CD4-positive, alpha-beta T cell treated with Interferon alpha-2 for 1 hour (primary cell): ENCODE measurements around the gene SLC12A8.

Experiments
- DNase-seq, 2 donors: peaks; one replicate each; pipeline ENCODE4 v3.0.0-alpha.2; 2020 to 2022

The SLC12A8 gene

DNA sequence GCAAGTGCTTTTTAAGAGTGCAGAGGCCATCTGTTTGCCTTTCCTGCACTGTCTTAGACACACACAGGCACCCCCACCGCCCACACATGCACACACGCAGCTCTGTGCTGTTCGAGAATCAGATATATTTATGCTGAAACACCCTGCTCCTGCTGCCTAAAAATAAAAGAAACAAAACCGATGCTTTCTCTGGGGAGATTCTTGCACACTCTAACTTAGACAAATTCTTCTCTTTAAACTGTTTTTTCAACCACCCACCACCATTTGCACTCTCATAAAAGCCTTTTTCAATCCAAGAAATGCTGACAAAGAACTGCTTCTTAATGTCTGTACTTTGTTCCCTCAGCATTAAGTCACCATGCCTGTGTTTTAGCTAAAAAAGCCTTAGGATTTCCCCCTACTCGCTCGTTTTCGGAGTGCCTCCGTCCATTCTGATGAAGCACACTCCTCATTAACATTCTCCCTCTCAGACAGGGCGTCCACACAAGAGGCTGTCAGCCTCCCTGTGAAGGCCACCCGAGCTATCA lies 26.2 kb downstream of the SLC12A8 start:
- DNase-seq = no peak

DNA sequence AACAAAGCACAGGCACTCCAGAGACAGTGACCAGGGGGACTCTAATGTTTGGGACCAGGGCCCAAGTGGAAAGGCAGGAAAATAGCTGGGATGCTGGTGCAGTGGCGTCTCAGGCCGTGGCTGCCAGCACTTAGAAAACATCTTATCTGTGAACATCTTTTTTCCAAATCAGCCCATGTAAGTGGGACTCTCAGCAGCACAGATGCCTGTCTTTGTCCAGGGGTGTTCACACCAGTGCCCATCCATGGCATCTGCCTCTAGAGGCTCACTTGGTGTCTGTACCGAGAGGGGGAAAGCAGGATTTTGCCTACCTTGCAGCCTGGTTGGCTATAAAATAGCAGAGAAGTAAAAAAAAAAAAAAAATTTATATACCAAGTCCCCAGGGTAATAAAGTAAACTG lies 26.7 kb downstream of the SLC12A8 start:
- no peak for DNase-seq

DNA sequence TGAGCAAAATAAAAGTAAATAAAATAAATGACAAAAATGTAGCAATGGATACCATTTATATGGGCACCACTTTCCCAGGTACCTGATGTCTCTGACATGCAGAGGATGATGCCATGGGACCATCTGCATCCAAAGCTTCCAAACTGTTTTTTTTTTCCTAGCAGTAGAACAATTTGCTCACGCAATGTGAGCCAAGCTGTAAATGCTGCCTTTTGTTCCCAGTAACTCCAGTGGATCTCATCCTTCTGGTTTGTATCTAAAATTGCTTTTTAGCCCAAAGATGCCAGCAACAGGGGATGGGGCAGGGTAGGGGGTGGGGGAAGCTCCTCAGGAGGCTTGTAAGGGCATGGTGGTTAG lies 32.7 kb downstream of the SLC12A8 start:
- DNase-seq = no peak

DNA sequence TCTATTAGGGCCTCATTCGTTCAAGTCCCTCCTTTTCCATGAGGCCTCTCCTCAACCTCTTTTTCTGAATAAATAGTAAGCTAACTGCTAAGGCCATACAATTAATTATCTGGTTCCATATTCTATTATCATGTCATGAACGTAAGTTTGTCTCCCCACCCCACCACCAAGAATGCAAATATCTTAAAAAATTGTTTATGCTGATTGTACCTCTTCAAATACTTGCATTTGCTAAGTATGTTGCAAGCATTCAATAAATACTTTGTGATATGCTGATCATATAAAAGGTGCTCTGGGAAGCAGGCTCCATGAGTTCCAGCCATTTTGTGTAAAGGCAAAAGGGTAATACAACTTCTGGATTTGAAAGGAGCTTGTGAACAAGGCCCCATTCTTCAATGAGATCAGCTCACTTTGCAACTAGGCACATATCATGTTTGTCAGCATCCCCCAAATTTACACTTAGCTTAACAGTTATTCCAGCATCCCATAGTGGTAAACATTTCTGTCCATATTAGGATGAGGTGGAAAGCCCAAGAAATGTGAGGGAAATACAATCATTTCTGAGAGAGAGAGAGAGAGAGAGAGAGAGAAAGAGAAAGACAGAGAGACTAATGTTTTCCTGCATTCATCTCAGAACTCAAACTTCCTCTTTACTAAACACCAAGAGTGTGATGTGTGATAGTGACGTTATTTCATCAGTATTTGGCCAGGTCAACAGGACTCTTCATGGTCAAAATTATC lies 33.2 kb downstream of the SLC12A8 start:
- DNase-seq = no peak

DNA sequence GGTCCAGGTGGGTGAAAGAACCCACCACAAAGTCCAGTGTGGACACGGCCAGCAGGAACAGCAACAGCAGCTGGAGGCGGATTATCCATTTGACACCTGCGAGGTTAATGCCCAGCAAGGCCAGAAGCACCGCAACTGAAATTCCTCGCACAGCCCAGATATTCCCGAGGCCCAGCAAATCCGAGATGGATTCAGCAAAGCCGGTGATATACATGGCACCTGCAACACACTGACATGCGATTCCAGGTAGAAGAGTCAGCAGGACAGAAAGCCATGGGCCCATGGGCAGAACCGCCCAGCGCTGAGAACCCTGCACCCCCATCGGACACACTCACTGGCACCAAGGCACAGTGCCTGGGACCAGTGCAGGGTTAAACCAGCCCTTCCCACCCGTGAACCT lies 34.8 kb downstream of the SLC12A8 start:
- no peak for DNase-seq

DNA sequence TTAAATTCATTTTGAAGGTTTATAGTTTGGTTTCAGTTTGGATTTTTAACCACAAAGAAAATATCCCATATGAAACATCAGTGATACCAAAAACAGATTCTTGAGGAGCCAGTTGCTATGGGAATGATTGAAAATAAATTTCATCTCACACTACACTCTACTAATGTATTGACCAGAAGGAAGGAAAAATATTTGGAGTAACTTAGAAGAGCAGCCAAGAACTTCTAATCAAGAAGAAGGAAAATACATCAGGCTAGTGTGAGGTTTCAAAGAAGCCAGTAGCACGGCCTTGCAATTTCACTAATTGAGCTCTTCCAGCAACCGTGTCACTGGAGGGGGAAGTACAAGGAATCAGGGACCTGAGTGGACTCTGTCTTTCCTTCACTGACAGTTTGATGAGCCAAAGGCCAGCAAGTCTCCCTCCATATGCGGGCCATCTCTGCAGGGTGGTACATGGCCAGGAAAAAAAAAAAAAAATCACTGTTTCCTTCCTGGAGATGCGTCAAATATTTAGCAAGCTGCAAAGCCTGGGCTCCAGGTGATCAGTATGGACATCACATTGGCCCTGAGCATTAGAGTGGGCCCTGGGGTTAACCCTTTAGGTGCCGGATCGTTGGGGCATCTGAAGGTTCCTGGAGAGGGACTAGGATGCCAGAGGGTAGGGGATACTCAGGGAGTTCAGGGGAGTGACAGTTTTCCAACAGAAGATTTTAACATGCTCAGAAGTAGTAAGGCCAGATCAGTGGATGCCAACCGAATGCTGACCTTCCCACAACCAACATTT lies 37.1 kb downstream of the SLC12A8 start:
- no peak for DNase-seq

DNA sequence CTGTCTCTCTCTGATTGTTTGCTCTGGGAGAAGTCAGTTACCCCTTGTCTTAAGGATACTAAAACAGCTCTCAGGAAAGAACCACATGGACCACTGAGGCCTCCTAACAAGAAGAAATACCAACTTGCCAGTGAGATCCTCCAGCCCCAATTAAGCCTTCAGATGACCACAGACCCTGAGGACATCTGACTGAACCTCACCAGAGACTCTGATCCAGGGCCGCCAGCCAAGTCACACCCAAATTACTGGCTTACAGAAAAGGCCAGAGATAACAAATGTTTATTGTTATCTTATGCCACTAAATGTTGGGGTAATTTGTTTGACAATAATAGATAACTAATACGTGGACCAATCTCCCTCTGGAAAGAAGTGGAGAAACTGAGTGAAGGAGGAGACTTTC lies 40.2 kb downstream of the SLC12A8 start:
- no peak for DNase-seq

DNA sequence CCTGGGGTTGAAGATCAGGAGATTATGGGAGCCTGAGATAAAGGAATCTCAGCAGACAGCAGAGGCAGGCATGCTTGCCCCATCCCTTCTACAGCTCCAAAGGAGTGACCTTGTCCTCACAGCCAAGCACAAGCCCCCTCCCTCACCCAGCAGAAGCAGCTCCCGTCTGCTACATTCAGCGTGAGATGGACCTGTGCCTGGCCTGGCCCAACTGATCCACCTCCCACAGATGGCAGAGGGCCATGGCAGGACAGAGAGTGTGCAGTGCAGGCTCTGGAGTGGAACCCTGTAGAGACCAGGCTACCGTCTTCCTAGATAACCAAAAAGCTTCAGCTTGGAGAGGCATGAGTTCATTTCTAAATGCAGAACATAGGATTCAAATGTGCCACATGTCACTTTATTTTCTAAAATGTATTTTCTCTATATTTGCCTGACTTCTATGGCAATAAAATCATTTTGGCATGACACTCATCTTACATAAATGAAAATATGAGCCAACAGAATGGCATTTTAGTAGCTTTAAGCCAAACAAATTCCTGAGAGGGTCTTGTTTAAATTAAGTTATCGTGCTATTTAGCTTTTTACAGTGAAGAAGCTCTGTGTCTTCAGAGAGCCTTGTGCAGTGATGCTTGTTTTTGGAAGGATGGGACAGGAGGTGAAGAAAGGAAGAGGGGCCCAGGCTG lies 43.7 kb downstream of the SLC12A8 start:
- no peak for DNase-seq

DNA sequence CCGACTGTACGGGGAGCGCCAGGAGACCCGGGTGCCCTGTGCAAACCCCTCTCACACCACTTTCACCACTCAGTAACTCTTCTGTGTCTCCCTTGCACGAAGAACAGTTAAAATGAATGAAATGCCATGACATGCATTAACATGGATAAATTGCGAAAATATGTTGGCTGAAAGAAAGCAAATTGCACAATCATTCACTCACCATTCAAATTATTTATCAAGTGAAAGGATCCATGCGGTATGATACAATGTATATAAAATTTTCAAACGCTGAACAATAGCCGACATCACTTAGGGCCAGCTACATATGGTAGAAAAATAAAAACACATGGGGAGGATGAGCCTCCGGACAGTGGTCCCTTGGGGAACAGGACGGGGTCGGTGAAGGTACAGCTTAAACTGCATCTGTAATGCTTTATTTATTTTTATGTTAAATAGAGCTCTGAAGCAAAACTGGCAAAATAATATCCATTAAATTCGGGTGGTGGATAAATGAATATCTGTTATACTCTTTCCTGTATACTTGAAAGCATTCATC lies 45.9 kb downstream of the SLC12A8 start:
- DNase-seq = no peak

DNA sequence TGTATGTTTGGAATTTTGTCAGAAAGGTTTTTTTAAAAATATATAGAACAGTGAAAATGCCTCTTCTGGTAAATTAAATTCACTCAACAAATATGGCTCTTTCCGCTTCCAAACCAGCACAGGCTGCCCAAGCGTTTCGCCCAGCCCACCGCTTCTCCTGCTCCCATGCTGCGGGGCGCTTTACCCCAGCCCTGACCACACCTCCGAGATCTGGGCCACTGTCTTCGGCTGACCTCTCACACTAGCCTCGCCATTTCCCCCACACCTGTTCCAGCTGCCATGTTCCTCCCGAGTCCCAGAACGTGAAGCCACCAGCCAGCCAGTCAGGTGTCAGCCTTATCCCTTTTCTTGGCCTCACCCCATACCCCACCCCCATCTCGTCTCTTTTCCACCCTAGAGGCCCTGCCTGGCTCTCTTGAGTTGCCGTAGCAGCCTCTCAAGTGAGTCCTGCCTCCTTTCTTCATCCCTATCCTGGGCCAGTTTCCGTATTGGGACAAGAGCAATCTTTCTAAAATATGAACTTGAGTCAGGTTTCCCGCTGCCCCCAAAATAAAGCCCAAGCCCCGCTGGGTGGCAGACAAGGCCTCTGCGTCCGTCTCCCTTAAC lies 46.5 kb downstream of the SLC12A8 start:
- DNase-seq = no peak

DNA sequence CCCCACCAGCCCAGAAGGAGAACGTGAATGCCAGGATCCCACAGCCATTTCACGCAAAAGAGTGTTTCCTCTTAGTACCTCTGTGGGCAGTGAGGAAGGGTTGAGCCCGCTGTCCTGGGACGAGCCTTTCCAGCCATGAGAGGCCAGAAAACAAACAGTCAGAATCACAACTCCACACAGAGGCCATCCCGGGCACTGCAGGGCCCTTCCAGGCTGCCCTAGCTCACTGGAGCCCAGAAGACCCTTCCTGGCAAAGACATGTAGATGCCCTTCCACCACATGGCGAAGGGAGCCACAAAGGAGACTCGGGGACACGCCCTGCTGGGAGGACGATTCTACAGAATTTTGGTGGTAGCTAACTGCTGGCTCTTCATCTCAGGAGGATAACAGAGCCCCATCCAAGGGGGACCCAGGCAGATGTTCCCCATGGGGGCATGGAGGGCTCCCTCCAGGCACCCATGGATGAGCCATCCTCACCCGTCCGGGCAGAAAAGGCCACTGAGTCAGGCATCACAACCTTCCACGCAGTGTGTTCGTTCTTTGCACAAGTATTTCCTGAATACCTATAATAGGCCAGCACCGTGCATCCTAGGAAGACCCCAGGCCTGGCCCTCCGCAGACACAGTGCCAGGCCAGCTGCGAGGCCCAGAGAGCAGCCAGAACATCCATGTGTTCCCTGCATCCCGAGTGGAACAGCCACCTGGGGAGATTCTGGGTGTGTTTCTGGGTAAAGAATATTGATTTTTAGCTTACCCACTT lies 47.2 kb downstream of the SLC12A8 start:
- DNase-seq = no peak

DNA sequence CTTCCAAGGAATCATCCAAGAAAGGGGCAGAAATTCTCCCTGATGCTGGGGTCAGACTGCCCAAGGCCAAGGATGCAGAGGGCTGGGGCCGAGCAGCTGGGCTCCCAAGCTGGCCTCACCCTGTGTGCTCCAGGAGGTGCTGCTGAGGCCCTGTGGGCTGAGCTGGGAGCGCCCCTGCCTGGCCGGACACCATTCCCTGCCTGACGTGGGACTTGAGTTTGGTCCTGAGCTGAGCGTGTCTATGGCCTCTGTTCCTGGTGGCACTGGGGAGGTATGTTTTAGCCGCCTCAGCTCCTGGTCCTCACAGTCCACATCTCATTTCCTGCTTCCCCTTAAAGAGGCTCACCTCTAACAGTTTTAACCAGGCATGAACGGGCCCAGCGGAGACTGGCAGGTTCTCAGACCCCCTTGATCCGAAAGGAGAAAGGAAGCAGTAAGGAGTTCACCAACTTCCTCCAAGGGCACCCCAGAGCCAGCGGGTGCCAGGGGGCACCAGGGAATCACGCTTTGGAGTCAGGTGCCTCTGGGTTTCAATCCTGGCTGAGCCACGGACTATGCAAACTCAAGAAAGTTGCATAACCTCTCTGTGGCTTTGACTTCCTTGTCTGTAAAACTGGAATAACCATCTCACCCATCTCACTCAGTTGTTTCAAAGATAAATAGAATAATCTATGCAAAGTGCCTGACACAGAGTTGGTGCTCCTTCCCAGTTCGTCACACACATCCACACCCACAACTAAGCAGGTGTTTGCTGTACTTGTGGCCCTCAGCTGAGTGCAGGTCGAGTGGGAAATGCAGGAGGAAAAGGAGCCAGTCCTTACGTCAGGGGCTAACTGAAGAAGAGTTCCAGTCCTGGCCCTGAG lies 48.6 kb downstream of the SLC12A8 start:
- DNase-seq = no peak

DNA sequence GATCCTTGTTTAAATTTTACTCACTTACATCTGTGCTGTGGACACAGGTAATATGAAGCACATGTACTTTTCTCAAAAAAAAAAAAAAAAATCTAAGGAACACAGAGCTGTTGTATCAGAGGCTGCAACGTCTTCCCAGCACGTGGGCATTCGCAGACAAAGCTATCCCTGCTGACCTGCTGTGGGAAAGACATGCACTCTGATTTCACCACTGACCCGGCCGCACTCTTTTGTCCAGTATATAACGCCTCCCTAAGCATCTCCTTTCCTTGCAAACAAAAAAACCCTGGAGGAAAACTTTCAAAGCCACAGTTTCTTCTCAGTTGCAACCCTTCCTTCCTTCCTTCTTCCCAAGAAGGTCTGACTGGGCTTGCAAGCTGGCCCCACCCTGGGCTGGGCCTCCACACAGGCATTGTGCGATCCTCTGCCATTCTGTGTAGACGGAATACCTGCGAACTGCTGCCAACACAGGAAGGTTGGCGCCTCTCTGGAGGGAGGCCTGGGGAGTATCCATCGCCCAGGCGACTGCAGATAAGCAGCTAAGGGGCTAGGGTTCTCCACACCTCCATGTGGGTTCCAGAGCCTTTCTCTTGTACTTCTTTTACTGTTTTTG lies 50.8 kb downstream of the SLC12A8 start:
- DNase-seq = no peak

DNA sequence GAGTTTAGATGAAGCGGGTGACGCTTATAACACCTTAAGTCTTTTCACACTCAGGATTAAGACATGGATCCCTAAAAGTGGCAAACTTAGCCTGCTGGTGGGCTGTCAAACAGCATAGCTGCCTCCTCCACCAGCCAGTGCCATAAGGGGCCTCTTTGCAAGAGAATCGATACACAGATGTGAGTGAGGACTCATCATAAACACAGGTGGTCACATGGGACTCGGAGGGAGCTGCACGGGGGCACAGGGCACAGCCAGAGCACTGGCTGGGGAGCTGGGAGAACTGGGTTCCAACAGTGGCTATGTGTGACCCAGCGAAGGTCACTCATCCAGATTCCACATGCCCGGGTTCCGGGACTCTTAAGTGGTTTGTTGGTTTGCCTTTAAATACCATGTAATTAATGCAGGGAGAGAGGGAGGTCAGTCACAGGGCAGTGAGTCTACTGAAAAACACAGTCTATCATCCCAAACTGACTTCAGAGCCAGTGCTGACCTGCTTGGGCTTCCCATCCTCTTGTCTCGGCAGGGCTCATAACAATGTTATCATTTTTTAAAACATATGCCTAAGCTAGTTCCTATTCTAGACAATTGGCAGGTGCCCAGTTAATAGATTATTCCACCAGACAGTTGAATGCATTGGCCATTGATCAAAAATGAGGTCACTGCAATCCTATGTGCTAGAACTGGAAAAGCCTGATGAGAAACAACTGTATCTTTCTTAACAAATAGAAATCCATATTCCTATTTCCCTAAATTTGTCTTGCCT lies 51.8 kb downstream of the SLC12A8 start:
- no peak for DNase-seq

DNA sequence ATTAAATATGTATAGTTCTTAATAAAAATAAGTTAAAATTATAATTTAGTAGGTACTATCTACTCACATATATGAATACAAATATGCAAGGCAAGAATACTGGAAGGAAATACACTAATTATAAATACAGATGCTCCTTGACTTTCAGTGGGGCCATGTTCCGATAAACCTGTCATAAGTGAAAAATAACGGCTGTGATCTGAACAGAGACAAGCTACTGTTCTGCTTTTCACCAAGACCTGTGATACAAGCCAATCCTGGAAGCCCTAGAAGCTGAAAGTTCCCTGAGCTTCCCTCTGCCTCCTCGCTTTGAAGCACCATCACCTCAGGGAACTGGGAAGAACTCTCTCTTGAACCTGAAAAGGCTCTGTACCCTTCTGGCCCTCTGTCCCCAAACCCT lies 55.4 kb downstream of the SLC12A8 start:
- DNase-seq = no peak

DNA sequence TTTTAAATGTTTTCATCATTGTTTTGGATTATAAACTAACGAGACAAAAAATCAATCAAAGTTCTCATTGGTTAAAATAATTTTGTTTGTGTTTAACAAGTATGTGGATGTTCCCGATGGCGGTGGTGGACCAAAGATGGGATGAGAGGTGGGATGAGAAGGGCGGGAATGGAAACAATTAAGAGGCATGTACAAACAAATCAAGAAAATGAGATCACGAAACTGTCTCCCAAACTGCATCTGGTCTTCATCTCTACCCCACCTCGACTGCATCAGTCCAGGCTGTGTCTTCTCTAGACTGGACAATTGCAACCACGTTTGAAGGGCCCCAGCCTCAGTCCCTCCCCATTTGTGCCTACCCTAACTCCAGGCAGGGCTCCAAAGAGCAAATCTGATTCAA lies 56.1 kb downstream of the SLC12A8 start:
- no peak for DNase-seq

DNA sequence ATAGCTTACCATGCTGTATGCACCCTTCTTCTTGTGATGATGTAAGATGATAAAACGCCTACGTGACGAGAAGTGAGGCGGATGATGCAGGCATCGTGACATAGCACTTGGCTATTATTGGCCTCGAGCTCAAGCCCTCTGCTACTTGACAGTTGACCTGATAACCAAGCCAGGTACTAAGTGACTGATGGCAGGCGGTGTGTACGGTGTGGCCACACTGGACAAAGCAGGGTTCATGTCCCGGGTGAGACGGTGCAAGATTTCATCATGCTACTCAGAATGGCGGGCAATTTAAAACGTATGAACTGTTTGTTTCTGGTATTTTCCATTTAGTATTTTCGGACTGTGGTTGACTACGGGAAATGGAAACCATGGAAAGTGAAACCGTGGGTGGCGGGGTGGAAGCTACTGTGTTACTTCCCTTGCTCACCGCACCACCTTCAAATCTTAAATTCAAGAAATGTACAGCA lies 57.7 kb downstream of the SLC12A8 start:
- DNase-seq = peak; percentile 57 to 65

DNA sequence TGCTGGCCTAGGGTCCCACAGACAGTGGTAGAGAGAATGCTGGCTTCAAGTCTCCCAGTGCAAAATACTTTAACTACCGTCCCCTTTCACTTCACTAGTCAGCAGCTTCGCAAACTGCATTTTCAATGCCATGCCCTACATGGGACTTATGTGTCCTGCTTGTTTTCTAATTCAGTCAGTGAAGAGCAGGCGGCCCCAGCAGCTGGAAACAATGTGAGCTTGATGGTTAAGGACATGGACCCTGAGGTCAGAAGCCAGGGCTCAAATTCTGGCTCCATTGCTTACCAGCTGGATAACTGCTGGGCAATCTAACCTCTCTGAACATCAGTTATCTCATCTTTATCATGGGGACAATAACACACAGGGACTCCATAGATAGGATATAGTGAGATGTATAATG lies 58.4 kb downstream of the SLC12A8 start:
- no peak for DNase-seq

DNA sequence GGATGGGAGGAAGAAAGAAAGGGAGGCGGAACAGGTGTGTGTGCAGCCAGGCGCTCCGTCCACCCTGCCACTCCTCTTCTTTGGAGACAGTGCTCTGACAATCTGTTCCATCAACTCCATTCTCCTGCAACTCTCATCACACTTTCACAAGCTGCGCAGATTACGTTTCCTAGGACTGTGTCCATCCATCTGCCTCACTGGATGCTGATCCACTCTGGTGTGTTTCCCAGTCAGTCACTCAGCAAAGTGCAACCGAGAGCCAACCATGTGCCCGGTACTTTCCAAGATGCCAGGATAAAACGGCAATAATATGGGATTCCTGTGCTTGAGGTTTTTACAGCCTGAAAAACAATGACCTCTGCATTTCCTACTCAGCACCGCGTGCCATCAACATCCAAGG lies 59.6 kb downstream of the SLC12A8 start:
- DNase-seq = no peak

DNA sequence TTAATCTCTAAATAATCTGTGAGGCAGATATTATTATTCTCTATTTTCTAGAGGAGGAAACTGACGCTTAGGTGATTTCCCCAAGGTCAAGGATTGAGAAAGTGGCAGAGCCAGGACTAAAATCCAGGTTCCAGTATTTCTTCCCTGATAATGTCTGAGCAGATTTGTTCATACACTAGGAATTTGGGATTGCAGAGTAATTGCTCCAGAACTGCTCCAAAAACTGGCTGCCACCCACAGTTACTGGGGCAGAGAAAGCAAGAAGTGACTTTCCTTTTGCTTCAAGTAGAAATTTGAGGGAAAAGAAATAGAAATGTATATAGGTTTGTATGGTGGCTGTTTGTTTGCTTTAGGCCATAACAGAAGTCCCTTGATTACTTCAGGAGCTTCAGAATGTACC lies 60.6 kb downstream of the SLC12A8 start:
- DNase-seq = no peak
